Left ventricle myocardium inferior (tissue), 1 donor: ENCODE measurements around the gene CD247. TPM values are rescaled to one million over a fixed set of nuclear protein-coding genes. Genes with fewer than 3 reads are reported as not detected.

Experiments
- DNase-seq: peaks from one replicate; pipeline ENCODE4 v3.0.0-alpha.2; 2020
- H3K27ac ChIP-seq: fragments of 200-600 bp; replicated peaks from 2 replicates; pipeline ENCODE4 v1.8.0; 2021
- H3K27me3 ChIP-seq: fragments of 200-600 bp; 2 replicates; pipeline ENCODE4 v1.8.0; 2021; ENCODE audit warnings: low read depth
- H3K36me3 ChIP-seq: fragments of 200-600 bp; 2 replicates; pipeline ENCODE4 v1.8.0; 2021
- H3K4me1 ChIP-seq: fragments of 200-600 bp; 2 replicates; pipeline ENCODE4 v1.8.0; 2021
- H3K4me3 ChIP-seq: fragments of 200-600 bp; 2 replicates; pipeline ENCODE4 v1.8.0; 2021; ENCODE audit warnings: mild to moderate bottlenecking, moderate library complexity
- H3K9me3 ChIP-seq: fragments of 200-600 bp; replicated peaks from 2 replicates; pipeline ENCODE4 v1.8.0; 2021
- intact Hi-C: fragments of 100-400 bp; cut with micrococcal nuclease; formaldehyde crosslinking; loops from one replicate; pipeline ENCODE4 v1.11.0; 2022
- total RNA-seq: library from RNA; stranded (reverse); fragmentation: NEBNext Ultra II Directional; extraction: Animal tissue kit (Norgen Biotek cat#: 25700); gene quantifications from one replicate; pipeline ENCODE4 v1.2.1, GENCODE V29; 2021
- TF ChIP-seq, protein P1 (sequence below): fragments of 200-600 bp; IDR thresholded peaks from 2 replicates; pipeline ENCODE4 v1.8.0; 2021; ENCODE audit warnings: antibody characterized with exemption, mild to moderate bottlenecking, borderline replicate concordance
- donor health status: DM: no; HTN: yes; CAD: no; lungs with severe emphysema.

CD247 gene
- total RNA-seq, 1 donor from 2014 or later, result 0.82 TPM

DNA sequence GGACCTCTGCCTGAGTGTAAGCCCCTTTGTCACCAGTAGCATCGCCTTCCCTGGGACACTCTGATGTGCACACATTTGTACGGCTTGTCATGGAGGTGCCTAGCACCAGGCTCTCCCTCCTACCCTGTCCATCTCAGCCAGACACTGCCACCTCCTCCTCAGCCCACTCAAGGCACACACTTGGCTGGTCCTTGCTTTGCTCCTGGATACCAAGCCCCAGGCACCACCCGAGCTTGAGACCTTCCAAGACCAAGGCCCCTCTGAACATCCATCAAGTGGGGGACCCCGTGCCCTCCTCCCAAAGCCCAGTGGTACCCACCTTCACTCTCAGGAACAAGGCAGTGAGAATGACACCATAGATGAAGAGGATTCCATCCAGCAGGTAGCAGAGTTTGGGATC, 78.0 kb downstream of the CD247 start:
- Histone ChIP-seq H3K4me1 (peaks cover 12% of the 10 kb centered on the region), H3K27me3 (peaks cover 29% of the 10 kb centered on the region), H3K9me3 (no peaks in the 10 kb centered on the region), H3K4me3 (no peak overlapping the region), H3K27ac (no peak overlapping the region), H3K36me3 (no peaks in the 10 kb centered on the region)
- intact Hi-C loops, result loop anchor here (5.0 kb wide), 1 partner anchor 373 kb away; no protein-coding TSS in a partner anchor
- TF ChIP-seq, protein P1, sequence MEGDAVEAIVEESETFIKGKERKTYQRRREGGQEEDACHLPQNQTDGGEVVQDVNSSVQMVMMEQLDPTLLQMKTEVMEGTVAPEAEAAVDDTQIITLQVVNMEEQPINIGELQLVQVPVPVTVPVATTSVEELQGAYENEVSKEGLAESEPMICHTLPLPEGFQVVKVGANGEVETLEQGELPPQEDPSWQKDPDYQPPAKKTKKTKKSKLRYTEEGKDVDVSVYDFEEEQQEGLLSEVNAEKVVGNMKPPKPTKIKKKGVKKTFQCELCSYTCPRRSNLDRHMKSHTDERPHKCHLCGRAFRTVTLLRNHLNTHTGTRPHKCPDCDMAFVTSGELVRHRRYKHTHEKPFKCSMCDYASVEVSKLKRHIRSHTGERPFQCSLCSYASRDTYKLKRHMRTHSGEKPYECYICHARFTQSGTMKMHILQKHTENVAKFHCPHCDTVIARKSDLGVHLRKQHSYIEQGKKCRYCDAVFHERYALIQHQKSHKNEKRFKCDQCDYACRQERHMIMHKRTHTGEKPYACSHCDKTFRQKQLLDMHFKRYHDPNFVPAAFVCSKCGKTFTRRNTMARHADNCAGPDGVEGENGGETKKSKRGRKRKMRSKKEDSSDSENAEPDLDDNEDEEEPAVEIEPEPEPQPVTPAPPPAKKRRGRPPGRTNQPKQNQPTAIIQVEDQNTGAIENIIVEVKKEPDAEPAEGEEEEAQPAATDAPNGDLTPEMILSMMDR, result no peak
- DNase-seq, result no peak

GRCh38 chr1:167439301-167439988, 78.9 kb downstream of the CD247 start:
- no peak for DNase-seq
- Histone ChIP-seq H3K27me3 (peaks cover 29% of the 10 kb centered on the region), H3K4me3 (peak overlapping the region; percentile 59), H3K9me3 (no peaks in the 10 kb centered on the region), H3K4me1 (peaks cover 12% of the 10 kb centered on the region), H3K27ac (no peak overlapping the region), H3K36me3 (no peaks in the 10 kb centered on the region)
- intact Hi-C loops, result no loop called here
- TF ChIP-seq, protein P1, result no peak

- no peak for DNase-seq
- TF ChIP-seq, protein P1, result no peak
- H3K4me3 ChIP-seq, result peak overlapping the region; percentile 59
Measured at GRCh38 chr1:167438171-167439138, 79.9 kb downstream of the CD247 start.

GRCh38 chr1:167435484-167435883, 82.8 kb downstream of the CD247 start:
- Histone ChIP-seq H3K4me1 (peaks cover 17% of the 10 kb centered on the region), H3K27ac (no peak overlapping the region), H3K9me3 (no peaks in the 10 kb centered on the region), H3K27me3 (peaks cover 29% of the 10 kb centered on the region), H3K4me3 (no peak overlapping the region), H3K36me3 (no peaks in the 10 kb centered on the region)
- no peak for DNase-seq
- intact Hi-C loops, result no loop called here
- TF ChIP-seq, protein P1, result no peak

More at GRCh38 chr1:167438171-167439138, 79.9 kb downstream of the CD247 start:
- Histone ChIP-seq H3K4me1 (peaks cover 12% of the 10 kb centered on the region), H3K27ac (no peak overlapping the region), H3K36me3 (no peaks in the 10 kb centered on the region), H3K9me3 (no peaks in the 10 kb centered on the region), H3K27me3 (peaks cover 29% of the 10 kb centered on the region)
- intact Hi-C loops, result no loop called here

DNA sequence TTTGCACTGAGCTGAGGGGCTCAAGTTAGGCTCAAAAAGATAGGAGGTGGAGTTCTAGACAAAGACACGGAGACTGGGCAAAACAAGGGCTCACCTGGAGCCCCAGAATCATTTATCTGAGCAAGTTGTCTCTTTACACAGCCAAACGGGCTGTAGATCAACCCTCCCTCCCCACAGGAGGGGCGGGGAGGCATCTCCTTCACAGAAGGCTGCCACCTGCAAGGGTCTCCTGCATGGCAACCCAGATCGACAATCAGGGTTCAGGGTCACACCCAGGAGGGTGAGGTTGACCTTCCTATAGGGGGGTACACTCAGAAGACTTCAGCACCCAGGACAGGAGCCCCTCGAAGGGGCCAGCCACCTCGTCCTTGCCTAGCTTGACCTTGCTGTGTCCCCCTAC, 84.0 kb downstream of the CD247 start:
- peaks cover 13% of the 10 kb centered on the region for H3K4me1 ChIP-seq
- intact Hi-C loops, result no loop called here
- TF ChIP-seq, protein P1, result no peak
- H3K27me3 ChIP-seq, result peaks cover 18% of the 10 kb centered on the region
- H3K4me3 ChIP-seq, result no peak overlapping the region
- no peak for DNase-seq
- H3K9me3 ChIP-seq, result no peaks in the 10 kb centered on the region
- no peak overlapping the region for H3K27ac ChIP-seq
- H3K36me3 ChIP-seq, result no peaks in the 10 kb centered on the region
